Fibroblast of skin of abdomen (primary cell): ENCODE results near the gene GHITM. TPM values are rescaled to one million over a fixed set of nuclear protein-coding genes. Genes with fewer than 3 reads are reported as not detected.
A peak's percentile ranks its signal among the peaks of the same experiment; 100 is the strongest.
"Not testable (repeated sequence)": the region's sequence is repeated elsewhere in the genome, so short reads cannot be mapped to it uniquely, and the experiment has no call there.

Experiments used
- DNase-seq: peaks from one replicate; pipeline ENCODE4 v3.0.0-alpha.2; 2013
- polyA plus RNA-seq, 2 experiments: library from polyadenylated mRNA; unstranded; fragments of 120-200 nt; gene quantifications; one replicate each; pipeline ENCODE4 v1.2.1, GENCODE V29; 2013; ENCODE audit not compliant: insufficient read length in 2 of 2

The GHITM gene
- 135 TPM for polyA plus RNA-seq (2013, experiment 1 of 2; ENCODE audit: insufficient read length)
- polyA plus RNA-seq (2013, experiment 2 of 2; ENCODE audit: insufficient read length), result 133 TPM

DNA sequence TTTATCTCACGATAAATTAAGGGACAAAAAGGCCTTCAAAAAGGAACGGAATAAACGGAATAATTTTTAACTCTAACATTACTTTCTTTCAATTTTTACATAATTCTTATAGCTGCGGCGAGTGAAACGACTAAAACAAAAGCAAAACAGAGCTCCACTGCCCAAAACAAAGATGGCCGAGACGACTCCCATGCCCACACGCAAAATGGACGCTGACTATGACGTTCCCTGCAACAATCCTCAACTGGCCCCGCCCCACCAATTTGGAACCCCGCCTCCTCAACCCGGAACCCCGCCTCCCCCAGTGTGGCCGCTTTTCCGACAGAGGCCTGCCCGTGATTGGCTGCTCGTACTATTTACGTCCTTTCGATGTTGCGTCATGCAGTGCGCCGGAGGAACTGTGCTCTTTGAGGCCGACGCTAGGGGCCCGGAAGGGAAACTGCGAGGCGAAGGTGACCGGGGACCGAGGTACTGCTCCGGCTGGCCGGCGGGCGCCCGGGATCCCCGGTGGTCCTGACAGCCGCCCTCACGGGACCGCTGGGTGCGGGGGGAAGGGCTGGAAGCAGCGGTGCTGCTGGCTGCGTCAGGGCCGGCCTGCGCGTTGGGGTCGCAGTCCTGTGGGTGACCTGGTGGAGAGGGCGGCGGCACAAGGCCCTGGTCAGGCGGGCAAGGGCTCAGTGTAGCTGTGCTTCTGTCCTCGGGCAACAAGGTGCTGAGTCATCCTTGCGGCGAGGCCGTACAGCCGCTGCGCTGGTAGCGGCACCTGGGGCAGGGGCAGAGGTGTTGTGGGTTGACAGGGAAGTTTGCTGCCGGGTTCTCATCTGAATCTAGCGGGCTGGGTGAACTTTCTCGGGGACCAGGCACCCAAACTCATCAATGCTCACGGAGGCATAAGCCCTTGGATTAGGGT lies at the start of gene GHITM:
TSS of gene GHITM (plus strand) at position 384 of the 910 bp plus-strand sequence. CDS start 1,992 bp downstream, outside the sequence.
- peak; percentile 99 for DNase-seq

DNA sequence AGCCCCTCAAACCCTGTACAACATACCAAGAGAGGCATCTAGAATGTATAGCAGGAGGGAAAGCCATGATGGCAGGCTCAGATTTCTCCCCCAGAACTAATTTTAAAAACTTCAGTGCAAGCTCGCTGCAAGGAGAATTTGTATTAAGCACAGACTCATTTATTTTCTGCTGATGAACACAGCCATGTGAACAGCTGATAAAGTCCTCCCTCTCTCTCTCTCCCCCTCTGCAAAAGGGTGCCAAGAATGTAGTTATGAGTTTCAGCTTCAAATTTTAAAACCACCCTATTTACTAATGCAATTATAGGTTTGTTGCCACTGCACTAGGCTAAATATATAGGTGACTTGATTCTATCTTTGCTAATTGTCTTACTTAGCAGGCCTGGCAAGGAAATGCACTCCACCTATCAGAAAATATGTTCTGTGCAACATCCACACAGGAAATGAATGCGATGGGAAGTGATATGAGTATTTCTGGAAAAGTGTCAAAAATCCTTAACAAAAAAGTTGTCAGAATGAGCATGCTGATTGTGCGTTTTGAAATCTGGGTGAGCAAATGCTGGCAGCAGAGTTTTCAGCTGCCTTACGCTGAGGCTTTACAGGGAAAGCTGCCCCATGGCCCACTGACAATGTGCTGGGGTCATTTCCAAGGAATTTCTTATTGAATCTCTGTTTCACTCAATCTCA lies 43.4 kb upstream of the GHITM start:
- peak; percentile 48 for DNase-seq

GRCh38 chr10:84097787-84098353 lies 41.4 kb upstream of the GHITM start:
- peak; percentile 11 for DNase-seq

DNA sequence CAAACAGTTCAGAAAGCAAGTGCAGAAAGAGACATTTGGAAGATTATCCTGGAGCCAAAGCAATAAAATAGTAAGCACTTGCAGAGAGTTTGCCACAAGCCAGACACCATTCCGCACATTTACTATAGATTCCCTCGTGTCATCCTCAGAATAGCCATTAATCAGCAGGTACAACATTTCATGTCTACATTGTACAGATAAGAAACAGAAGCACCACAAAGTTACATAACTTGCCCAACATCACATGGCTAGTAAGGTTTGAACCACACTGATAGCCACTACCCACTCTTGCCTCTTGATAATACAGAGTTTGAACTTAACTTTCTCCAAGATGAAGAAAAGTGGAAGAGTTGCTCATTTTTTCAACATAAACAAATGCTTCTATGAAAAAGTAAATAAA lies 40.6 kb upstream of the GHITM start:
- DNase-seq, result no peak

GRCh38 chr10:84101042-84101441 lies 38.3 kb upstream of the GHITM start:
- no peak for DNase-seq

- no peak for DNase-seq
Measured at GRCh38 chr10:84108797-84109196, 30.5 kb upstream of the GHITM start.

DNA sequence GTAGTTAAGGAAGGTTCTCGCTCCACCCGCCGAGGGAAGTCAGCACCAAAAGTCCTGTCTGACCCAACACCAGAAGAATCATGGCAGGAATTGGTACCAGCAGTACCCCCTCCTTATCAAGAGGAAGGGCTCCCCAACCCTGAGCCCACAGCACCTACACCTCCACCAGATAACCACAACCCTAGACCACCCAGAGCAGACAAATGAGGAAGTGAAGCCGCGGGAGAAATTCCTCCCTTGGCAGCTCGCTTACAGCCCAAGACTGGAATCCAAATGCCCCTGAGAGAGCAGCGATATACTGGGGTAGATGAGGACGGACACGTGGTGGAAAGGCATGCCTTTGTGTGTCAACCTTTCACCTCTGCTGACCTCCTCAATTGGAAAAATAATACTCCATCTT lies 29.5 kb upstream of the GHITM start:
- not testable (repeated sequence) for DNase-seq

GRCh38 chr10:84113468-84113867 lies 25.8 kb upstream of the GHITM start:
- not testable (repeated sequence) for DNase-seq

GRCh38 chr10:84114088-84114667 lies 25.1 kb upstream of the GHITM start:
- DNase-seq, result no peak

DNA sequence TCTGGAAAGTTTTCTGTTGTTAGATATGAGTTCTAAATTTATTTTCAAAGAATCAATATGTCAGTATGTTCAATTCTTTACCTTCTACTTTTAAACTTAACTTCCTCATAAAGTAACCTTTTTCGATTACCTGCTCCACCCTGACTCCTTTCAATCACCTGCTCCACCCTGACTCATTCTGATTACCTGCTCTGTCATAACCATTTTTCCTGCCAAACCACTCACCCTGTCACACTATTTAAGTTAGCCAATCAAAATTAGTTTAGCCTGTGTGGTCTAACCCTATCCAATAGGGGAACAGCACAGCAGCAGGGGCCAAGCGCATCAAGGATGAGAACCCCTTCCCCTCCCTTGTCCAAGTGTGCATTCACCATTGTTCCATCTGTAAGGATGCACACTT lies 22.1 kb upstream of the GHITM start:
- DNase-seq, result not testable (repeated sequence)

DNA sequence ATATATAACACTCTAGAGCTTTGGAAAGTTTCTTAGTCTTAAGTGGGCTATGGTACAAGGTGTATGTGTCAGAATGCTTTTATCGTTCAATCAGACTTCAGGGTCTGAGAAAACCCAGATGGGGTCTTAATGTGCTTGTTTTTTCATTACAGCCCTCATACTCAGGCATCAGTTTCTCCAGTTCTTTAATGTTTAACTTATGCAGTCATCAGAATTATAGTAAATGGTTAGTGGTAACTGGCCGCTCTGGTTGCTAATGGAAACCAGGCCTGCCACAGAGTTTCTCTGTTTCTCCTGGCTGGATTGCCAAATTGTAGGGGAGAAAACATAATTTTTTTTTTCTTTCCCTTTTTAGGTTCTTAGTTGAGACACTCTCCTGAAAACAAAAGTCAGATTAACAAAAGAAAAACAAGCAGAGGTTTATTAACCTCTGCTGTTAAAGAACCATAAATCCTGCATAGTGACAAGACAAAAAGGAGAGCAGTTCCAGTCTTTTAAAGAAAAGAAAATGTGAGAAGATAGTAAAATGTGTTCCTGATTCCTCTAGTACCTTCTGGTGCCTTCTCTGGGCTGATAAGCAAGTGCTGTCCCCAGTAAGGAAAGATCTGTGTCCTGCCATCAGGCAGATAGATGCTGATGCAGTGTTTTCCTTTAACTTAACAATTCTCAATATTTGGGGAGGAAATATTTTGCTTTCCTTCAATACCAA lies 21.5 kb upstream of the GHITM start:
- no peak for DNase-seq

DNA sequence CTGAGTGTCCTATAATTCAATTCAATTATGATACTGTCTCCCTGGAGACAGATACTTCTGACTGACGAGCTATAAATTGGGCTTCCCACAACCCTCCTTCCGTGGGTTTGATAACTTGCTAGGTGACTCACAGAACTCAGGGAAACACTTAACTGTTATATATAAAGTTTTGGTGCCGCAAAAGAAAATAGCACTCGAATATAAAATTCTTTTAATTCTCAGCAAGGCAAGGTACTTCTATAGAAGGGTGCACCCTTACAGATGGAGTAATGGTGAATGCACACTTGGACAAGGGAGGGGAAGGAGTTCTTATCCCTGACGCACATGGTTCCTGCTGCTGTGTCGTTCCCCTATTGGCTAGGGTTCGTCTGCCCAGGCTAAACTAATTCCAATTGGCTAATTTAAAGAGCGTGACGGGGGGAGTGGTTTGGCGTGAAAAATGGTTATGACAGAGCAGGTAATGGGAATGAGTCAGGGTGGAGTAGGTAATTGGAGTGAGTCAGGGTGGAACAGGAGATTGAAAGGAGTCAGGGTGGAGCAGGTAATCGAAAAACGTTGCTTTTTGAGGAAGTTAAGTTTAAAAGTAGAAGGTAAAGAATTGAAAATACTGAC lies 20.8 kb upstream of the GHITM start:
- DNase-seq, result no peak

DNA sequence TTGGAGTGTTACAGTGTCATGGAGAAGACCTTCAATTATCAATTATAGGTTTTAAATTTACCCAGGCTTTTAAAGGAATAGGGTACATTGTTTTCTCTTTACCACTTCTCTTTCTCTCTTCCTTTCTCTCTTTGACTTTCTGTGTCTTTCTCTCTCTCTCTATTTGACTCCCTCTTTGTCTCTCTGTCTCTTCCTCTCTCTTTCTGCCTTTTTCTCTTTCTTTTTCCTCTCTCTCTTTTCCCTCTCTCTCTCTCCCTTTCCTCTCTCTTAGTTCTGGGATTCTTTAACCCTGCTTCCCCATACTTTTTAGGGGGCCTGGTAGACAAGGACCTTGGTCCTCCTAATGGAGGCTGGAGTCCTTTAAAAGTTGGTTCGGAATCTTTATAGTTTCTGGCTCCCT lies 15.9 kb upstream of the GHITM start:
- no peak for DNase-seq

GRCh38 chr10:84125910-84126784 lies 13.2 kb upstream of the GHITM start:
- DNase-seq, result not testable (repeated sequence)

GRCh38 chr10:84126785-84127167 lies 12.5 kb upstream of the GHITM start:
- no peak for DNase-seq

- no peak for DNase-seq
Measured at GRCh38 chr10:84135836-84136235, 3.5 kb upstream of the GHITM start.

- no peak for DNase-seq
Measured at GRCh38 chr10:84137811-84138210, 1.5 kb upstream of the GHITM start.

GRCh38 chr10:84138478-84139125 lies 707 bp upstream of the GHITM start:
- no peak for DNase-seq

- DNase-seq, result peak; percentile 32
Measured at GRCh38 chr10:84140036-84140379, 699 bp downstream of the GHITM start.

DNA sequence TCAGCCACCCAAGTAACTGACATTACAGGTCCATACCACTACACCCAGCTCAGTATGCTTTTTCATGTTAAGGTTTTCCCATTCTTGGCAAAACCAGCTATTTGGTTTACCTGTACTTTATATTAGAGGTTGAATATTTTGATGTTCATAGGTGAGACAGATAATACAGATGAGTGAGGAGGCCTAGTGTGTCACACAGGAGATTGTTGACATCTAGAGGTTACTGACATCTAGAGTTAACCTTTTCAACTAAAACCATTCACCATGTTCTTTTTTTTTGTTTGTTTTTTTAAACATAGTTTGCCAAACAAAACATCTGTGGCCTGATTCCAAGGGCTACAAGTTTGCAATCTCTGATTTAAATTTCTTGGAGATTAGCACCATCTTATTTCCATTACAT lies 8.0 kb downstream of the GHITM start:
- no peak for DNase-seq
